ENCODE measurements around the gene RAVER2.

RAVER2 gene

GRCh38 chr1:64880449-64880848, 135.6 kb downstream of the RAVER2 start:
- no peak for DNase-seq

GRCh38 chr1:64881281-64881680, 136.4 kb downstream of the RAVER2 start:
- DNase-seq: no peak

Data from activated CD4-positive, CD25-positive, alpha-beta regulatory T cell (primary cell).